Kidney (tissue), 14 donors: Measurements from ENCODE around the gene PORCN. TPM values are rescaled to one million over a fixed set of nuclear protein-coding genes. Genes with fewer than 3 reads are reported as not detected.
A peak's percentile ranks its signal among the peaks of the same experiment; 100 is the strongest.

ENCODE experiments used
- DNase-seq, 5 donors: peaks; one replicate each; pipeline ENCODE4 v3.0.0-alpha.2; 2013 to 2020
- FAIRE-seq: peaks from 2 replicates; lab custom pipeline; 2012; peaks lifted over from hg19 to GRCh38; lab: Jason Lieb, UNC
- H3K27ac ChIP-seq, 2 donors: one replicate each; pipeline ENCODE4 v1.7.0; 2013; ENCODE audit warnings: low read depth in 2 of 2, low read length in 2 of 2, inconsistent platforms in 1 of 2
- H3K27me3 ChIP-seq: one replicate; pipeline ENCODE4 v1.7.1; 2013; ENCODE audit warnings: low read length, inconsistent platforms; ENCODE audit not compliant: control insufficient read depth, insufficient read depth
- H3K36me3 ChIP-seq, 3 donors: one replicate each; pipeline versions ENCODE4 v1.7.0 to v1.7.1; 2013; ENCODE audit warnings: low read length in 3 of 3, control low read depth in 1 of 3, inconsistent platforms in 1 of 3; ENCODE audit not compliant: insufficient read depth in 3 of 3, control insufficient read depth in 2 of 3
- H3K4me1 ChIP-seq, 3 donors: one replicate each; pipeline versions ENCODE4 v1.7.0 to v1.7.1; 2013; ENCODE audit warnings: low read length in 3 of 3, inconsistent platforms in 1 of 3, low read depth in 1 of 3; ENCODE audit not compliant: control insufficient read depth in 2 of 3, insufficient read depth in 2 of 3
- H3K4me3 ChIP-seq, 3 donors: one replicate each; pipeline versions ENCODE4 v1.7.0 to v1.8.1; 2013; ENCODE audit warnings: low read length in 3 of 3, control low read depth in 1 of 3, inconsistent platforms in 1 of 3
- H3K9ac ChIP-seq, 3 donors: one replicate each; pipeline versions ENCODE4 v1.7.0 to v1.7.1; 2013; ENCODE audit warnings: low read length in 3 of 3, control low read depth in 1 of 3, inconsistent platforms in 1 of 3
- H3K9me3 ChIP-seq, 3 donors: one replicate each; pipeline versions ENCODE4 v1.7.0 to v1.7.1; 2013; ENCODE audit warnings: low read length in 3 of 3, control low read depth in 1 of 3, inconsistent platforms in 1 of 3; ENCODE audit not compliant: control insufficient read depth in 2 of 3, insufficient read depth in 1 of 3
- CTCF ChIP-seq: IDR thresholded peaks from 3 replicates; pipeline ENCODE4 v1.5.1; 2012; ENCODE audit warnings: mild to moderate bottlenecking, moderate library complexity, borderline replicate concordance; ENCODE audit not compliant: insufficient read depth; ENCODE audit errors: extremely low read depth
- intact Hi-C: fragments of 100-400 bp; cut with DNase I; formaldehyde crosslinking; loops from one replicate; pipeline ENCODE4 v1.11.1; 2022
- polyA plus RNA-seq: library from polyadenylated mRNA; stranded (reverse); fragments of 350-450 nt; fragmentation: Illumina TruSeq; extraction: RNeasy Lipid Tissue Mini Kit (QIAGEN cat#74804); gene quantifications from one replicate; pipeline ENCODE4 v1.2.3, GENCODE V29; 2014; ENCODE audit warnings: low read depth, low replicate concordance; ENCODE audit not compliant: insufficient read depth
- total RNA-seq: library from RNA; stranded (reverse); fragmentation: NEBNext Ultra II Directional; extraction: Animal tissue kit (Norgen Biotek cat#: 25700); gene quantifications from one replicate; pipeline ENCODE4 v1.2.1, GENCODE V29; 2021
- donor health status: control.
- donor health status: control.
- donor health status: control.
- donor health status: control.
- donor health status: control.
- donor health status: DM: yes; HTN: yes; CAD: no.
- donor health status: Normal renal cell carcinoma (clear cell type).

PORCN gene
- total and polyA plus RNA-seq, 2 donors from 2014 or later = 8.9 to 11.7 TPM

- TF ChIP-seq CTCF = no peak
- H3K27me3 ChIP-seq = no peaks in the 10 kb centered on the region
- intact Hi-C loops = no loop called here
- no peaks in the 10 kb centered on the region for H3K4me1 ChIP-seq
- no peak overlapping the region for H3K4me3 ChIP-seq
- peak in 1 of 5 donors; percentile 17 for DNase-seq
- H3K27ac ChIP-seq = no peak overlapping the region
- H3K9me3 ChIP-seq = no peaks in the 10 kb centered on the region
- no peak overlapping the region for H3K9ac ChIP-seq
- no peak for FAIRE-seq
- no peaks in the 10 kb centered on the region for H3K36me3 ChIP-seq
Observed at GRCh38 chrX:48487362-48487798, 21.4 kb upstream of the PORCN start.

- H3K9ac ChIP-seq = no peak overlapping the region
- FAIRE-seq (no peak), DNase-seq (no peak)
- no peaks in the 10 kb centered on the region for H3K9me3 ChIP-seq
- no peaks in the 10 kb centered on the region for H3K4me1 ChIP-seq
- no peak overlapping the region for H3K27ac ChIP-seq
- intact Hi-C loops = no loop called here
- no peak for TF ChIP-seq CTCF
- no peaks in the 10 kb centered on the region for H3K27me3 ChIP-seq
- no peak overlapping the region for H3K4me3 ChIP-seq
- H3K36me3 ChIP-seq = no peaks in the 10 kb centered on the region
Observed at GRCh38 chrX:48488034-48488433, 20.8 kb upstream of the PORCN start.

- no peak for FAIRE-seq
- no peak for TF ChIP-seq CTCF
- H3K27me3 ChIP-seq = no peaks in the 10 kb centered on the region
- H3K4me1 ChIP-seq = no peaks in the 10 kb centered on the region
- H3K4me3 ChIP-seq = no peak overlapping the region
- DNase-seq = peak in 1 of 5 donors; percentile 38
- H3K9me3 ChIP-seq = no peaks in the 10 kb centered on the region
- H3K9ac ChIP-seq = no peak overlapping the region
- no peak overlapping the region for H3K27ac ChIP-seq
- H3K36me3 ChIP-seq = no peaks in the 10 kb centered on the region
- intact Hi-C loops = no loop called here
Observed at GRCh38 chrX:48489296-48489695, 19.5 kb upstream of the PORCN start.

GRCh38 chrX:48489892-48490291 is 18.9 kb upstream of the PORCN start:
- intact Hi-C loops = no loop called here
- Histone ChIP-seq H3K9me3 (no peaks in the 10 kb centered on the region), H3K4me3 (no peak overlapping the region), H3K27ac (no peak overlapping the region), H3K36me3 (no peaks in the 10 kb centered on the region), H3K9ac (no peak overlapping the region), H3K4me1 (no peaks in the 10 kb centered on the region), H3K27me3 (no peaks in the 10 kb centered on the region)
- DNase-seq (no peak), FAIRE-seq (no peak)
- TF ChIP-seq CTCF = no peak
